GM12864 (cell line): ENCODE results near the gene SLCO1C1.

Source experiments
- DNase-seq: peaks from one replicate; pipeline ENCODE4 v3.0.0-alpha.2; 2011; ENCODE audit warnings: low read depth
- H3K4me3 ChIP-seq: 2 replicates; pipeline ENCODE4 v1.5.1; 2011; ENCODE audit warnings: mild to moderate bottlenecking, low read depth, low read length, control low read depth
- CTCF ChIP-seq: IDR thresholded peaks from 2 replicates; pipeline ENCODE4 v1.5.1; 2011; ENCODE audit warnings: low read depth, mild to moderate bottlenecking, moderate library complexity, low read length, control low read depth, inconsistent platforms; ENCODE audit errors: missing control alignments

Gene SLCO1C1

GRCh38 chr12:20695232-20695631, at the start of gene SLCO1C1:
SLCO1C1 (plus strand) TSS chr12:20695332; CDS start chr12:20699577, 4,245 bp downstream.
- no peak for TF ChIP-seq CTCF
- no peak for DNase-seq
- H3K4me3 ChIP-seq = no peak within 1 kb of the TSS

GRCh38 chr12:20646239-20646827, 48.8 kb upstream of the SLCO1C1 start:
- peak; percentile 44 for TF ChIP-seq CTCF
- no peak overlapping the region for H3K4me3 ChIP-seq
- DNase-seq = no peak

GRCh38 chr12:20653871-20654270, 41.3 kb upstream of the SLCO1C1 start:
- TF ChIP-seq CTCF = no peak
- H3K4me3 ChIP-seq = no peak overlapping the region
- DNase-seq = no peak

GRCh38 chr12:20656600-20656999, 38.5 kb upstream of the SLCO1C1 start:
- no peak overlapping the region for H3K4me3 ChIP-seq
- no peak for TF ChIP-seq CTCF
- DNase-seq = no peak

- H3K4me3 ChIP-seq = no peak overlapping the region
- DNase-seq = no peak
- no peak for TF ChIP-seq CTCF
Observed at GRCh38 chr12:20657496-20657895, 37.6 kb upstream of the SLCO1C1 start.

GRCh38 chr12:20681334-20681733, 13.8 kb upstream of the SLCO1C1 start:
- no peak for TF ChIP-seq CTCF
- H3K4me3 ChIP-seq = no peak overlapping the region
- DNase-seq = no peak

GRCh38 chr12:20696181-20696905, 1.2 kb downstream of the SLCO1C1 start:
- DNase-seq = no peak
- no peak for TF ChIP-seq CTCF
- H3K4me3 ChIP-seq = no peak overlapping the region
